OCI-LY3 (cell line): Measurements from ENCODE around the gene RPGR.

ENCODE experiments used
- CTCF ChIP-seq: fragments of 200-600, 300-600 bp; sonication (generic); IDR thresholded peaks from 2 replicates; pipeline ENCODE4 v1.5.1; 2014; ENCODE audit warnings: antibody characterized with exemption, low read length, low read depth
- EZH2phosphoT487 ChIP-seq: fragments of 200-600 bp; shearing (Covaris generic); IDR thresholded peaks from 2 replicates; pipeline ENCODE4 v1.6.1; 2018; ENCODE audit warnings: antibody characterized with exemption, mixed run types, low read depth

DNA sequence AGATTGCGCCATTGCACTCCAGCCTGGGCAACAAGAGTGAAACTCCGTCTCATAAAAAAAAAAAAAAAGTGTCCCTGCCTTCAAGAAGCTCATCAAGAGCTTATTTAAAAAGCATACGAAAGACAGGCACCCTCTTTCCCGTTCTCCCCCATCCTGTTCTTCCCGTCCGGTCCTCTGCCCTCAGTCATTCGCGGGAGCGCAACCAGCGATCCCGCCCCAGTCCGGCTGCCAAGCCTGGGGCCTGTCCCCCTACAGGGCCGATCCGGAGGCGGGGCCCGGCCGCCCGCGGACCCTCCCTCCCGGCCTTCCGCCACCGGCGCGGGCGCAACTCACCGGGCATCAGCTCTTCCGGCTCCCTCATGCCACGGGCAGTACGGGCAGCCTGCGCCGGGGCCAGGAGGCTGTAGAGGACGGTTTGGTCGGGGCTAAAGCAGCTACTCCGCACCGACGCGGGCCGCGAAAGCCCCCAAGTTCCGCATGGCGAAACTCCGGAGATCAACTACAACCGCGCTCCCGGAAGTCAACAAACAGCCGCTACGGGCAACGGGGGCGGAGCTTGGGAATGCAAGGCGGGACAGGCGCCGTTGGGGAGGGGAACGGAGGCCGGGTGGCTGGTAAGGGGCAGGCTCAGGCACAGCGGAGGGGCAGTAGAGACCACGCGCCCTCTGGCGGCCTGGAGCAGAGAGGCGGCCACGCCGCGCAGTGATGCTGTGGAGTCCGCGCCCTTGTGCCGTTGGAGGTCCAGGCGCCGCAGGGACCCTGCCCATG lies at the start of gene RPGR:
- TF ChIP-seq CTCF (peak; percentile 65), EZH2phosphoT487 (no peak)
